Suprapubic skin (tissue), 2 donors: ENCODE data around the gene PARP1.

ENCODE experiments used
- EP300 ChIP-seq: sonication (generic); formaldehyde crosslinking; IDR thresholded peaks from one replicate; pipeline ENCODE4 v1.6.1; 2017; ENCODE audit warnings: antibody characterized with exemption
- POLR2A ChIP-seq, 2 donors: fragments of 450-650 bp; IDR thresholded peaks; one replicate each; pipeline ENCODE4 v1.6.1; 2017; ENCODE audit warnings: antibody characterized with exemption in 2 of 2, mild to moderate bottlenecking in 2 of 2, moderate library complexity in 2 of 2

GRCh38 chr1:226329237-226329636 is 78.7 kb downstream of the PARP1 start:
- TF ChIP-seq POLR2A (IDR thresholded peaks at IDR 0.05) (no peak), EP300 (no peak)
